GM18502 (cell line): ENCODE results near the gene POU2F2.

Experiments used
- ATAC-seq: cut with Tn5 transposase; IDR thresholded peaks from one replicate; pipeline ENCODE4 v1.9.1; 2021; ENCODE audit warnings: mild to moderate bottlenecking; ENCODE audit not compliant: unreplicated experiment, poor library complexity

Gene POU2F2

GRCh38 chr19:42132030-42132628 lies at the start of gene POU2F2:
Gene POU2F2 (minus strand): TSS chr19:42132446. CDS start chr19:42132411, 35 bp downstream.
- ATAC-seq: peak; percentile 47

- ATAC-seq: no peak
Observed at GRCh38 chr19:42178791-42179674, 46.8 kb upstream of the POU2F2 start.

- ATAC-seq: no peak
Observed at GRCh38 chr19:42177686-42178019, 45.4 kb upstream of the POU2F2 start.

GRCh38 chr19:42176990-42177685 lies 44.9 kb upstream of the POU2F2 start:
- no peak for ATAC-seq

- ATAC-seq: no peak
Observed at GRCh38 chr19:42176649-42176989, 44.4 kb upstream of the POU2F2 start.

GRCh38 chr19:42175952-42176648 lies 43.9 kb upstream of the POU2F2 start:
- no peak for ATAC-seq

GRCh38 chr19:42174958-42175734 lies 42.9 kb upstream of the POU2F2 start:
- no peak for ATAC-seq

- ATAC-seq: no peak
Observed at GRCh38 chr19:42174188-42174587, 41.9 kb upstream of the POU2F2 start.

GRCh38 chr19:42173695-42174094 lies 41.4 kb upstream of the POU2F2 start:
- no peak for ATAC-seq

- ATAC-seq: no peak
Observed at GRCh38 chr19:42172261-42172660, 40.0 kb upstream of the POU2F2 start.

GRCh38 chr19:42170715-42171114 lies 38.5 kb upstream of the POU2F2 start:
- ATAC-seq: no peak

GRCh38 chr19:42169486-42170413 lies 37.5 kb upstream of the POU2F2 start:
- no peak for ATAC-seq

GRCh38 chr19:42168206-42168605 lies 36.0 kb upstream of the POU2F2 start:
- no peak for ATAC-seq

- ATAC-seq: no peak
Observed at GRCh38 chr19:42166316-42166715, 34.1 kb upstream of the POU2F2 start.

- ATAC-seq: no peak
Observed at GRCh38 chr19:42165146-42165545, 32.9 kb upstream of the POU2F2 start.

- ATAC-seq: no peak
Observed at GRCh38 chr19:42161616-42162263, 29.5 kb upstream of the POU2F2 start.

- no peak for ATAC-seq
Observed at GRCh38 chr19:42159942-42160341, 27.7 kb upstream of the POU2F2 start.

GRCh38 chr19:42158926-42159325 lies 26.7 kb upstream of the POU2F2 start:
- no peak for ATAC-seq

- no peak for ATAC-seq
Observed at GRCh38 chr19:42156571-42156970, 24.3 kb upstream of the POU2F2 start.
